T-helper 1 cell treated with Interleukin-12 subunit alpha and Interleukin-12 subunit beta and Interleukin-4 antibody, amounts not matched to agents 30 μg/mL and 1 μg/mL, for 36 hours (primary cell): ENCODE results near the gene FN3K.

Source experiments
- H3K27ac Mint-ChIP-seq: one replicate; pipeline ENCODE4 v1.8.0; 2021; ENCODE audit warnings: mild to moderate bottlenecking, mixed read lengths
- H3K27me3 Mint-ChIP-seq: one replicate; pipeline ENCODE4 v1.8.0; 2021; ENCODE audit warnings: low read depth, mixed read lengths
- H3K36me3 Mint-ChIP-seq: one replicate; pipeline ENCODE4 v1.8.0; 2021; ENCODE audit warnings: low read depth, mixed read lengths
- H3K4me1 Mint-ChIP-seq: one replicate; pipeline ENCODE4 v1.8.0; 2021; ENCODE audit warnings: low read depth, mixed read lengths
- H3K4me3 Mint-ChIP-seq: one replicate; pipeline ENCODE4 v1.8.0; 2021; ENCODE audit warnings: mild to moderate bottlenecking, moderate library complexity, mixed read lengths
- H3K9me3 Mint-ChIP-seq: one replicate; pipeline ENCODE4 v1.8.0; 2021; ENCODE audit warnings: mixed read lengths

The FN3K gene

DNA sequence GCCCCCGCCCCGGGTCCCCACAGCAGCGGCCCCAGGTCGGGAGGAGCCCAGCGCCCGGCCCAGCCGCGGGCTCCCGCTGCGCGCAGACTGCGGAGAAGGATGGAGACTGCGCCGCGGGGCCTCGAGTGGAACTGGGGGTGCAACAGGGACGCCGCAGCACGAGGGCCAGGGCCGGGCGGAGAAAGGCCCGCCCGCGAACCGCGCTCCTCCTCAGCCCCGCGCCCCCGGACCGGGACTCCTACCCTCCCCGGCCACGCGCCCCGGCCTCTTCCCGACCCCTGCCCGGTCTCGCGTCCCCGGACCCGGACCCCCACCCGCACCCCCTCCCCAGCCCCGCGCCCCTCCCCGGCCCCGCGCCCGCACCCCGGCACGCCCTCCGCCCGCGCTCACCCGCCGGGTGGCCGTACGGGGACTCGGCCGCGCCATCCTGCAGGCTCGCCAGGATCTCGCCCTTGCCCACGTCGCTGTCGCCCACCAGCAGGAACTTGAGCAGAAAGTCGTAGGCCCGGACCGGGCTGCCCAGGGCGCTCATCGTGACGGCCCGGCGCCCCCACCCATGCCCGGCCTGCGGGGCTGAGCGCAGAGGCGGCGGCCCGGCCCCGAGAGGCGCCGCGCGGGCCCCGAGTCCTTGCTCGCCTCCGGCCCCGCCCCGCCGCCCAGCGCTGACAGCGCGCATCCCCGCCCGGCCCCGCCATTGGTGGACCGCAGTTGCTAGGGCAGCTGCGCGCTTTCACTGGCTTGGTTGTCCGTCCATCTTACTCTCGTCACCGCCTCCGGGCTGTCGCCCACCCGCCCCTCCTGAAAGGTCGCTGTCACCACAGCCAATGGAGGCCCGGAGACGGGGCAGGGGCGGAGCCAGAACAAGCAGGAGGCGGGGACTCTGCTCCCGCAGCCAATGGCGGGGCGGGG, 37.1 kb upstream of the FN3K start, which contains the start of gene RAB40B:
RAB40B (minus strand) TSS at position 634 of the 909 bp plus-strand sequence; CDS start at position 532, 102 bp downstream.
- H3K27ac Mint-ChIP-seq: no peak within 1 kb of the TSS
- peaks cover 14% of the 10 kb centered on the region for H3K27me3 Mint-ChIP-seq
- H3K4me1 Mint-ChIP-seq: peaks cover 4% of the 10 kb centered on the region
- peaks cover 2% of the 10 kb centered on the region for H3K36me3 Mint-ChIP-seq
- H3K4me3 Mint-ChIP-seq: peak within 1 kb of the TSS; percentile 81
- peaks cover 13% of the 10 kb centered on the region for H3K9me3 Mint-ChIP-seq

DNA sequence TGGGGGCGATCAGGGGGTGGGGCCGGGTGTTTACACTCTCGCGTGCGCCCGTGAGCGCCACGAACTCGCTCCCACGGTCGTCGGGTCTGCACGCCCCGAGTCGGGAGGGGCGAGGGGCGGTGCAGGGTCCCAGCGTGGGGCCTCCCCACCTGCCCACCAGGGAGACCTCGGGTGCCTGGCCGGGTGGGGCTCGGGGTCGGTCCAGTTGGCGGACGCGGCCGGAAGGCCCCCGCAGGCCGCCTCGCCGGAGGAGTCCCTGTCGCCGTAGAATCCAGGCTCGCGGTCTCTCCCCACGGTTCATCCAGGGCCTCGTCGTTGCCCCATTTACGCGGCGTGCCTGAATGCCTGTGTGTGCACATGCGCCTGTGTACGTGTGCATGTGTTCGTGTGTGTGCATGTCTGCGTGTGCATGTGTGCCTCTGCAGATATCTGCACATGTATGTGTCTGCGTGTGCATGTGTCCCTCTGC, 36.4 kb upstream of the FN3K start:
- peaks cover 10% of the 10 kb centered on the region for H3K9me3 Mint-ChIP-seq
- no peak overlapping the region for H3K27ac Mint-ChIP-seq
- peaks cover 2% of the 10 kb centered on the region for H3K36me3 Mint-ChIP-seq
- peaks cover 14% of the 10 kb centered on the region for H3K27me3 Mint-ChIP-seq
- peaks cover 4% of the 10 kb centered on the region for H3K4me1 Mint-ChIP-seq
- peak overlapping the region; percentile 81 for H3K4me3 Mint-ChIP-seq

DNA sequence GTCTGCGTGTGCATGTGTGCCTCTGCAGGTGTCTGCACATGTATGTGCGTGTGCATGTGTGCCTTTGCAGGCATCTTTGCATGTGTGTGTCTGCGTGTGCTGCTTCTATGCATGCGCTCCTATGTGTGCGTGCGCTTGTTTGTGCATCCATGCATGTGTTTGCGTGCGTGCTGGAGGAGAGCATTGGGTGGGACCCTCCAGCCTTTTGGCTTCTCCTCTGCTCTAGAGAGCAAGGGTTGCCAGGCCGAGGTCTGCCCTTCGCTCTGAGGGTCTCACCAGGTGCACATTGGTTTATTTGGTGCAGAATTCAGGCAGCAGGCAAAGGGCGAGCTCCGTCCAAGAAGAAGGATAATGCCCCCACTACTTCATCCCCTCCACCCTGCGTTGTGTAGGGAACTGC, 35.9 kb upstream of the FN3K start:
- peak overlapping the region; percentile 81 for H3K4me3 Mint-ChIP-seq
- H3K27ac Mint-ChIP-seq: no peak overlapping the region
- peaks cover 14% of the 10 kb centered on the region for H3K27me3 Mint-ChIP-seq
- H3K4me1 Mint-ChIP-seq: peaks cover 4% of the 10 kb centered on the region
- peaks cover under 1% of the 10 kb centered on the region for H3K36me3 Mint-ChIP-seq
- peaks cover 4% of the 10 kb centered on the region for H3K9me3 Mint-ChIP-seq

DNA sequence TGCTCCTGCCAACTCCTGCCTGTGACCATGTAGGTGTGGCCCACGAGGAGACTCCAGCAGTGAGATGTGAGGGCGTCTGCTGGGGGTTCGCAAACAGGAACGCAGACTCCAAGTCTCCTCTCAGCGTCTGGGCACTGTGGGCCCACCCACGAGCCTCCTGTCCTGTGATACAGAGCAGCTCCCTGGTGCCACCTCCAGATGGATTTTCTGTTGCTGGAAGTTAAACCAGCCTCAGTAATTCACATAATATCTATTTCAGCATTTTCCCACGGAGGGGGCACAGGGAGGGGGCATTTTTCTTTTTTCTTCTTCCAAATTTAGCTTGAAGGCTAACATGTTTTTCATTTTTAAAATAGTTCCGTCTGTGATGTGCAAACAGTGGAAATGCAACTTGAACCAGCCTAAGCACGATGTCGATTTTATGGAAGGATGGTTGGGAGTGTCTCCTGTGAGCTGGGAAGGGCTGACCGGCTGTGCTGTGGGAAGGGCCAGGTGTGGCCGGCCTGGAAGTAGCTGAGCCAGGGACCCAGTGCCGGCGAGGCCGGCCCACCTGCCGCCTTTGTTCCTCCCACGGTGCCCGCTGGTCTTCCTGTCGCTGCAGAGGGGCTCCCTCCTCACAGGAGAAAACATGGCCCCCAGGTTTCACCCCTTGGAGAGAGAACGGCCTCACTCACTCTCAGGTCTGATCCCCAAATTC, 33.0 kb upstream of the FN3K start:
- Mint-ChIP-seq H3K27ac (no peak overlapping the region), H3K27me3 (peaks cover 3% of the 10 kb centered on the region), H3K4me3 (no peak overlapping the region)

DNA sequence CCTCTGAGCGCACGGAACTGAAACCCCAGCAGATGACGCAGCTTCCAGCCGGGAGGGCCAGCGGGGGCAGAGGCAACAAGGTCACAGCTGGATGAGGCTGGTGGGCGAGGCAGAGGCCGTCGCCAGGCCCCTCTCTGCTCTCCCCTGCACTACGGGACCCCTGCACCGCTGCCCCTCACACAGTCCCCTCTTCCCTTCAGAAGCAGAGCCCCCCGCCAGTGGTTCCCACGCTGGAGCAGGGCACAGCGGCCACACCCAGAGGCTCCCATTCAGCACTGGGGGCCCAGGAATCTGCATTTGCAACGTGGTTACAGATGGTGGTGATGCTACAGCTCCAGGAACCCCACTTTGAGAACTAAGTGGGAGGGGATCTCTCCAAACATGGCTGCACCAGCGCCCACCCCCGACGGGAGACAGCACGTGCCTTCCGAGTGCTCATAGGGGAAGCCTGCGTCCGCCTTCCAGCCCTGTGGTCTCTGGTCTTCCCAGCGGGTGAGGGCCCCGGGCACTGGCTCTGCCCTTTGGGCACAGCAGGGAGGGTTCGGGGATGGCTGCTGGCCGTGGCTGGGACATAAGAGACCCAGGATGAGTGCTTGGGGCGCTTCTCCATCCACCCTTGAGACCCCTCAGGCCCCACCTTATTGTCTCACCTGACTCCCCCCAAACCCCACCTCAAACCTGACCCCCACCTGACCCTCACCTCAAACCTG, 32.2 kb upstream of the FN3K start:
- peaks cover 4% of the 10 kb centered on the region for H3K4me1 Mint-ChIP-seq
- no peaks in the 10 kb centered on the region for H3K9me3 Mint-ChIP-seq
- H3K27me3 Mint-ChIP-seq: peaks cover 3% of the 10 kb centered on the region
- H3K36me3 Mint-ChIP-seq: no peaks in the 10 kb centered on the region
- no peak overlapping the region for H3K4me3 Mint-ChIP-seq
- H3K27ac Mint-ChIP-seq: no peak overlapping the region

More for the DNA sequence above, 33.0 kb upstream of the FN3K start:
- H3K4me1 Mint-ChIP-seq: peaks cover 4% of the 10 kb centered on the region
- H3K9me3 Mint-ChIP-seq: no peaks in the 10 kb centered on the region
- H3K36me3 Mint-ChIP-seq: no peaks in the 10 kb centered on the region

DNA sequence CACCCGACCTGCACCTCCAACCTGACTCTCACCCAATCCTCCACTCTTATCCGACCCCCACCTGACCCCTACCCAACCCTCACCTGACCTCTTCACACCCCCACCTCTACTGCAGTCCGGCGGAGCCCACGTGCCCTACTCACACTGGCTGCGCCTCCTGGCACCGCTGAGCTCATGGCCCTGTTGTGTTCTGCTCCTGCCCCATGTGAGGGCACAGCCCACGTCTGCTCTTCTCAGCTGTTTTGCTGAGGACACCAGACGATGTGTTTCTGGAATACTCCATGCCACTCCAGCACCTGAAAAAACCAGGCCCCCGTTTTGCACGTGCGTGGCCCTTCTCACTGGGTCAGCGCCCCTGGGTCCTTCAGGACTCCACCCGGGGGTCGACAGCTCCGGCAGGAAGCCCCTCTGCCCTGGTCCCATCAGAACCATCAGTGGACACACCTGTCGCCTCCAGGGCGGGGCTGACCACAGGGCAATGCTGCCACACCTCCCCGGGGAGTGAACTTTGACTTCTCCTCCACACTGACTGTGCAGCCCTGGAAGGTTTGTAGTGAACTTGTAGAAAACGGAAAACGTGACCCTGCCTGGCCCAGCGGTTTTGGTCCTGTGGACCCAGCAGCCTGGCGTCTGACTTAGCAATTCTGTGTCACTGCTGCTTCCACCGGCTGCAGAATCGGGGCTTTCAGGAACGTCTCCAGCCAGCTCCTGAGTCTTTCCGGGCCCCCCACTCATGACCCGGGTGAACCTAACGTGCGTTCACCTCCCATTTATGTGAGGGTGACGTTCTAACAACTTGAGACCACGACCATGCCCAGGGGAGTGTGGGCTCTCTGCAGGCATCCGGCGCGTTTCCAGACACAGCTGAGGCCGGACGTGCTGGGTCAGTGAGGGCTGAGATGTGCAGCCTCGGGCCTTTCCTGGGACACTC, 31.2 kb upstream of the FN3K start:
- Mint-ChIP-seq H3K4me3 (no peak overlapping the region), H3K9me3 (no peaks in the 10 kb centered on the region), H3K4me1 (peaks cover 3% of the 10 kb centered on the region), H3K27me3 (peaks cover 1% of the 10 kb centered on the region), H3K27ac (no peak overlapping the region), H3K36me3 (no peaks in the 10 kb centered on the region)

DNA sequence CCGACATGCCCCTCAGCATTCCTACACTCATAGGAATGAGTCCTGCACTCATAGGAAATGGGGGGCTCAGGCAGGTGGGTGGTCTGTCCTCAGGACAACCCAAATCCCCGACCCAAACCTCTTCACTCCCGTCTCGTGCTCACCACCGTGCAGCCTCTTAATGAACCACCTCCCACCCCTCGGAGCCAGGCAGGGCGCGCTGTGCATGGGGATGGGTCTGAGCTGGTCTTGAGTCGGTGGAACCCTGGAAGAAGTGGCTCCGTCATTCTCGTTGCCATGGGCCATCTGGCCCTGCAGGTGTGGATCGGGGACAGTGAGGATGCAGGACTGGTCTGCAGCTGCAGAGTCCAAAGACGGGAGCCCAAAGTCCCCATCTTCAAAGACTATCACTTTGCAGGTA, 30.5 kb upstream of the FN3K start:
- H3K36me3 Mint-ChIP-seq: no peaks in the 10 kb centered on the region
- H3K27me3 Mint-ChIP-seq: no peaks in the 10 kb centered on the region
- H3K4me3 Mint-ChIP-seq: no peak overlapping the region
- no peaks in the 10 kb centered on the region for H3K9me3 Mint-ChIP-seq
- no peaks in the 10 kb centered on the region for H3K4me1 Mint-ChIP-seq
- H3K27ac Mint-ChIP-seq: no peak overlapping the region

DNA sequence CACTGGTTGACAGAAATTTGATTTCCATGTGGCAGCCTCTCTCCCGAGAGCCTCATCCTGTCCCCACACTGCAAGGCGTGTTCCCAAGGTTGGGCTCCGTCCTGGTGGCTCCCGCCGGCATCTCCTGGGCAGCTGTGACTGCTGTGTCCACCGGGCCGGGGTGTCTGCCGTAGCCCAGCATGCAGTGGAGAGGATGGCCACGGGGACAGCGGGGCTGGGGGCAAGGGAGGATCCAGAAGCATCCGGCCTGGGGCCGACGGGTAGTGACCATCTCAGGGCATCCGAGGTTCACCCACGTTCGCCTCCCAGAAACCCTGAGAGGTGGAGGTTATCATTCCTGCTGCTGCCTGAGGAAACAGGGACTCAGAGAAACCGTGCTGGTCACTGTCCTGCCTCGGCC, 29.7 kb upstream of the FN3K start:
- Mint-ChIP-seq H3K36me3 (no peaks in the 10 kb centered on the region), H3K4me3 (no peak overlapping the region), H3K27me3 (no peaks in the 10 kb centered on the region), H3K4me1 (no peaks in the 10 kb centered on the region), H3K9me3 (no peaks in the 10 kb centered on the region), H3K27ac (no peak overlapping the region)

DNA sequence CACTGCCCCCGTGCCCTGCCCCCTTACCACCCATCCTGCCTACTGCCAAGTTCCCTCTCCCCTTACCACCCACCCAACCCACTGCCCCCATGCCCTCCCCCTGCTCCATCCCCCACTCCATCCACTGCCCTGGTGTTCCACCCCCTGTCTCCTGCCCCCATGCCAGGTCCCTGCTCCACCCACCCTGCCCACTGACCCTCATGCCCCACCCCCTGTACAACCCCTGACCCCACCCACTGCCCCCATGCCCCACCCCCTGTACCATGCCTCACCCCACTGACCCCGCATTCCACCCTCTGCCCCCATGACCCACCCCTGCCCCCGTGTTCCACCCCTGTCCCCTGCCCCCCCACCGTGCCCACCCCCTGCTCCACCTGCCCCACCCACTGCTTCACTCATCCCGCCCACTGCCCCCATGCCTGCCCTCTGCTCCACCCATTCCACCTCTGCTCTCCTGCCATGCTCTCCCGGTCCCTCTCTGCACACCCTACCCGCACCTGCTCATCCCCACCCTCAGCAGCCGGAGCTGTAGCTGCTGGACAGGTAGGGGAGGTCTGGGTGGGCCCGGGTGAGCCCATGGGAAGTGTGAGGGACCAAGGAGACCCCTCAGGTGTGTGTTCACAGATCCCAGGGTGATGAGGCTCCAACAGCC, 26.3 kb upstream of the FN3K start:
- no peak overlapping the region for H3K4me3 Mint-ChIP-seq
- H3K36me3 Mint-ChIP-seq: no peaks in the 10 kb centered on the region
- no peaks in the 10 kb centered on the region for H3K27me3 Mint-ChIP-seq
- no peak overlapping the region for H3K27ac Mint-ChIP-seq
- no peaks in the 10 kb centered on the region for H3K9me3 Mint-ChIP-seq
- no peaks in the 10 kb centered on the region for H3K4me1 Mint-ChIP-seq

DNA sequence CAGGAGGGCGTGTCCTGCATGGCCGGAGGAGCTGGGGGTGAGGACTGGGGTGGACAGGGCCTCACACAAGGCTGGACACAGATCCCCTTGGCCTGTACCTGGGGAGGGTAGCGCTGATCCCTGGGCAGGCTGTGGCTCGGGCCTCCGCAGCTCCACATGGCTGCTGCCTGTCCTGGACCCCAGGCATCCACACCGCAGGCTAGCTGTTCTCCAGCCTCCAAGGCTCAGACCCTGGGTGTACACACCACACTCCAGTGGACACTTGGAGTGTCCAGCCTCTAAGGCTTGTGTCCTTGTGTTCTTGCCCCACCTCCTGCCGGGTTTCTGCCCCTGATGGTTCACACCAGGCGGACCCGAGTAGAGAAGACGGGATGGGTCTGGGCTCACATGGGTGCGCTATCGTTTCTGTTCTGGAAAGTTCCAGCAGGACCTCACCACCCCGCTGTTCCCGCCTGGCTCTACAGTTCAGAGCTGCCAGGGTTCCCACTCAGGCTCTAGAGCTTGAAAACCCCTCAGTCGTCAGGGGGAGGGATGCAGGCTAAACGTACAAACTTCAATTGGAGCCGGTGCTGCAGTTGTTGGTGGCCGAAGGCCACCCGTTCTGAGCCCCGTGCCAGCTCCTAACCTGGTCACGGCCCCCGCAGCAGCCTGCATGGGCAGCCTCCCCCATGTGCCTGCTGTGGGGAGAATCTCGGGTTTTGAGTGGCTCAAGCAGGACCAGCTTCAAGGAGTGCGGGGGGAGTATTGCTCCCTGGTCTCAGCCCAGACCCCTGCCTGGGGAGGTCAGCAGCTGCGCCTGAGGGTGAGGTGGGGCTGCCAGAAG, 25.5 kb upstream of the FN3K start:
- Mint-ChIP-seq H3K36me3 (no peaks in the 10 kb centered on the region), H3K27me3 (no peaks in the 10 kb centered on the region), H3K4me3 (no peak overlapping the region), H3K9me3 (no peaks in the 10 kb centered on the region), H3K4me1 (no peaks in the 10 kb centered on the region), H3K27ac (no peak overlapping the region)

DNA sequence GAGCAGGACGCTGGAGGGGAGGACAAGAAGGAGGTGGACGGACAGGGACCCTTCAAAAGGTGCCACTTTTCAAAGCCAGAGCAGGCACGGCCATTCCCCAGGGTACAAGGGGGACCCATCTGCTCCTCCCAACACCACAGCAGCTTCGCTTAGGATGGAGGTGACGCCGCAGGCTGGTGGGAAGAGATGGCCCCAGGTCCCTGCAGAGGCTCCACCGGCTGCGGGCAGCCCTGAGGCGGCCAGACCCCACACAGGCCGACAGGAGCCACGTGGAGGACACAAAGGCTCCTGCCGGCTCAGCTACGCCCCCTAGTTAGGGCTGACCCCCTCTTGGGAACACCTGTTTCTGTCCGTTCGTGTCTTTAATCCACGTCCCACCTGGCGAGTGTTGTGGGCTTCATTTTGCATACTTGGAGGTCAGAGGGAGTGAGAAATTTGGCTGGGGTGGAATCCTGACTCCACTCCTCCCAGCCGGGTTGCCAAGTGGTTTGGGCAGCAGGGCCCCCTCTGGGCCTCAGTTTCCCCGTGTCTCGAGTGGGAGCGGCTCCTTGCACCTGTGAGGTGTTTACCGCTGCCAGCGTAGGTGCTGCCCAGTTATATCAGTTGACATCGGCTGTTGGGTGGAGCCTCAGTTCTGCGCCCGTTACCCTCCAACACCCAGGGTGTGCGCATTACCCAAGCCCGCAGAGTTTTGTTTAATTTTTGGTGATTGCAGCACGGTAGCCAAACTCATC, 24.7 kb upstream of the FN3K start:
- no peak overlapping the region for H3K27ac Mint-ChIP-seq
- H3K27me3 Mint-ChIP-seq: no peaks in the 10 kb centered on the region
- no peaks in the 10 kb centered on the region for H3K9me3 Mint-ChIP-seq
- peaks cover 2% of the 10 kb centered on the region for H3K4me1 Mint-ChIP-seq
- H3K36me3 Mint-ChIP-seq: no peaks in the 10 kb centered on the region
- H3K4me3 Mint-ChIP-seq: no peak overlapping the region

DNA sequence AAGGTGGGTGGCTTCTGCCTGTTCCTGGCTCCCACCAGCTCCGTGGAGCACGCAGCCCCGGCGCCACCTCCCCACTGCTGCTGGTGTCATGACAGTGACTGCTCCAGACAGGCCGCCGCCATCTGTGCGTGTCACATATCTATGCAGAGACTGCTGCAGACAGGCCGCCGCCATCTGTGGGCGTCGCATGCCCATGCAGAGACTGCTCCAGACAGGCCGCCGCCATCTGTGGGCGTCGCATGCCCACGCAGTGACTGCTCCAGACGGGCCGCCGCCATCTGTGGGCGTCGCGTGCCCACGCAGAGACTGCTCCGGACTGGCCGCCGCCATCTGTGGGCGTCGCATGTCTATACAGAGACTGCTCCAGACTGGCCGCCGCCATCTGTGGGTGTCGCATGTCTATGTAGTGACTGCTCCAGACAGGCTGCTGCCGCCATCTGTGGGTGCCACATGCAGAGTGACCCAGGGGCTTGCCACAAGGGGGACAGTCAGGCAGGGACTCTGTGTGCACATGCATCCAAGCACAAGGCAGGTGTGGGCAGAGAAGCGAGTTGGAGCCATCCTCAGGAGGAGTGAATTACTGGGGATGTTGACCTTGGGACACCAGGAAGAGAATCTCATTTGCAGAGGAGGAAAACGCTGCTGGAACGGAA, 22.2 kb upstream of the FN3K start:
- H3K4me1 Mint-ChIP-seq: peaks cover 12% of the 10 kb centered on the region
- no peaks in the 10 kb centered on the region for H3K9me3 Mint-ChIP-seq
- peaks cover 6% of the 10 kb centered on the region for H3K36me3 Mint-ChIP-seq
- no peaks in the 10 kb centered on the region for H3K27me3 Mint-ChIP-seq
- no peak overlapping the region for H3K27ac Mint-ChIP-seq
- no peak overlapping the region for H3K4me3 Mint-ChIP-seq
